SU-DHL-6 (cell line): ENCODE results near the gene TKFC.

Experiments used
- EZH2phosphoT487 ChIP-seq: fragments of 200-600 bp; sonication (generic), shearing (Covaris generic); conservative IDR thresholded peaks from 2 replicates; pipeline ENCODE4 v1.6.1; 2018; ENCODE audit warnings: mild to moderate bottlenecking, antibody characterized with exemption, low read length, moderate library complexity, mixed read lengths
- TF ChIP-seq, protein P1 (sequence below): fragments of 200-600 bp; sonication (generic); IDR thresholded peaks from one replicate; pipeline ENCODE4 v1.5.1; 2017; ENCODE audit warnings: antibody characterized with exemption, mild to moderate bottlenecking, low read length, moderate library complexity; ENCODE audit not compliant: insufficient read depth, poor library complexity, severe bottlenecking

DNA sequence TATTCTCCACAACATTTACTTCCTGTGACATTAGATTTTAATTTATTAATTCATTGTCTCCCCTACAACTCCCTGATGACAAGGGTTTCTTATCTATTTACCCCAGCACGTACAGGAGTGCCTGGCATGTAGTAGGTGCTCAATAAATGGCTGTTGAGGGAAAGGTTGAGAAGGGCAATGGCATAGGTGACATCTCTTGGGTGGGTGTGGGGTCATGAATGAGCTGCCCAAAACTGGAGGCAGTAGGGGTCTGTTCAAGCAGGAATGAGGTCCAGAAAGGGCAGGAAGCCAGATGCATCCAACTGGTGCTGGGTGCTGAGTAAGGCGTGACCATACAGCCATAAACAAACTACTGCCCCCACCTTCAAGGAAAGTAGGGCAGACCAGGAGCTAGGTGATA is 40.7 kb upstream of the TKFC start:
- TF ChIP-seq, protein P1, sequence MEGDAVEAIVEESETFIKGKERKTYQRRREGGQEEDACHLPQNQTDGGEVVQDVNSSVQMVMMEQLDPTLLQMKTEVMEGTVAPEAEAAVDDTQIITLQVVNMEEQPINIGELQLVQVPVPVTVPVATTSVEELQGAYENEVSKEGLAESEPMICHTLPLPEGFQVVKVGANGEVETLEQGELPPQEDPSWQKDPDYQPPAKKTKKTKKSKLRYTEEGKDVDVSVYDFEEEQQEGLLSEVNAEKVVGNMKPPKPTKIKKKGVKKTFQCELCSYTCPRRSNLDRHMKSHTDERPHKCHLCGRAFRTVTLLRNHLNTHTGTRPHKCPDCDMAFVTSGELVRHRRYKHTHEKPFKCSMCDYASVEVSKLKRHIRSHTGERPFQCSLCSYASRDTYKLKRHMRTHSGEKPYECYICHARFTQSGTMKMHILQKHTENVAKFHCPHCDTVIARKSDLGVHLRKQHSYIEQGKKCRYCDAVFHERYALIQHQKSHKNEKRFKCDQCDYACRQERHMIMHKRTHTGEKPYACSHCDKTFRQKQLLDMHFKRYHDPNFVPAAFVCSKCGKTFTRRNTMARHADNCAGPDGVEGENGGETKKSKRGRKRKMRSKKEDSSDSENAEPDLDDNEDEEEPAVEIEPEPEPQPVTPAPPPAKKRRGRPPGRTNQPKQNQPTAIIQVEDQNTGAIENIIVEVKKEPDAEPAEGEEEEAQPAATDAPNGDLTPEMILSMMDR: no peak
- no peak for TF ChIP-seq EZH2phosphoT487
